Esophagus (tissue), 2 donors: ENCODE measurements around the gene KLK11. TPM values are rescaled to one million over a fixed set of nuclear protein-coding genes. Genes with fewer than 3 reads are reported as not detected.
A peak's percentile ranks its signal among the peaks of the same experiment; 100 is the strongest.
"Not testable (repeated sequence)": the region's sequence is repeated elsewhere in the genome, so short reads cannot be mapped to it uniquely, and the experiment has no call there.

ENCODE experiments used
- H3K27ac ChIP-seq, 2 donors: one replicate each; pipeline ENCODE4 v1.5.1; 2013; ENCODE audit warnings: low read depth in 2 of 2, mild to moderate bottlenecking in 2 of 2, inconsistent platforms in 1 of 2, low read length in 1 of 2, moderate library complexity in 1 of 2
- H3K27me3 ChIP-seq, 2 donors: one replicate each; pipeline ENCODE4 v1.6.1; 2013; ENCODE audit warnings: low read length in 2 of 2, control low read depth in 1 of 2, mild to moderate bottlenecking in 1 of 2; ENCODE audit not compliant: insufficient read depth in 2 of 2, control insufficient read depth in 1 of 2
- H3K36me3 ChIP-seq, 2 donors: one replicate each; pipeline ENCODE4 v1.6.1; 2013; ENCODE audit warnings: low read length in 1 of 2; ENCODE audit not compliant: control insufficient read depth in 2 of 2, insufficient read depth in 2 of 2
- H3K4me1 ChIP-seq, 2 donors: one replicate each; pipeline ENCODE4 v1.6.1; 2013; ENCODE audit warnings: low read length in 1 of 2; ENCODE audit not compliant: control insufficient read depth in 2 of 2, insufficient read depth in 2 of 2
- H3K4me3 ChIP-seq, 2 donors: one replicate each; pipeline ENCODE4 v1.5.1; 2013; ENCODE audit warnings: low read length in 2 of 2, mild to moderate bottlenecking in 2 of 2, low read depth in 1 of 2, moderate library complexity in 1 of 2
- H3K9me3 ChIP-seq, 2 donors: one replicate each; pipeline ENCODE4 v1.6.1; 2013; ENCODE audit warnings: mild to moderate bottlenecking in 2 of 2, low read depth in 1 of 2, low read length in 1 of 2, moderate library complexity in 1 of 2; ENCODE audit not compliant: control insufficient read depth in 2 of 2, insufficient read depth in 1 of 2
- WGBS, 2 donors: extraction: QIAGEN DNeasy Blood & Tissue Kit; methylation state at CpG; one replicate each; pipeline ENCODE4 v1.1.7; 2013; 5-methylcytosine and 5-hydroxymethylcytosine counted together
- polyA plus RNA-seq, 2 donors: library from polyadenylated mRNA; stranded (reverse); fragments of 200-250 nt; gene quantifications; one replicate each; pipeline ENCODE4 v1.2.3, GENCODE V29; 2013
- donor health status: healthy with polysubstance abuse.
- donor health status: Bipolar disorder and iron deficiency.

The KLK11 gene
- polyA plus RNA-seq, 2 donors, result 168 to 345 TPM

- Histone ChIP-seq H3K27ac (peak overlapping the region; percentile 78 to 91), H3K9me3 (no peaks in the 10 kb centered on the region), H3K4me1 (no peaks in the 10 kb centered on the region), H3K27me3 (no peaks in the 10 kb centered on the region), H3K4me3 (peak overlapping the region; percentile 53 to 61), H3K36me3 (no peaks in the 10 kb centered on the region)
- WGBS, 2 donors, result 24 to 30% methylated on average over 16 of the region's 16 CpGs
Measured at GRCh38 chr19:51000981-51001380, 25.4 kb downstream of the KLK11 start.

- Histone ChIP-seq H3K27me3 (no peaks in the 10 kb centered on the region), H3K9me3 (no peaks in the 10 kb centered on the region), H3K36me3 (no peaks in the 10 kb centered on the region), H3K4me1 (no peaks in the 10 kb centered on the region), H3K4me3 (peak overlapping the region; percentile 53 to 61), H3K27ac (peak overlapping the region in 1 of 2 donors; percentile 91)
- 77 to 79% methylated on average over 10 of the region's 10 CpGs for WGBS, 2 donors
Measured at GRCh38 chr19:51000426-51000825, 26.0 kb downstream of the KLK11 start.

GRCh38 chr19:50998686-50999085 lies 27.7 kb downstream of the KLK11 start:
- Histone ChIP-seq H3K27ac (peak overlapping the region in 1 of 2 donors; percentile 34), H3K9me3 (no peaks in the 10 kb centered on the region), H3K4me1 (no peaks in the 10 kb centered on the region), H3K36me3 (no peaks in the 10 kb centered on the region), H3K4me3 (no peak overlapping the region), H3K27me3 (no peaks in the 10 kb centered on the region)
- WGBS, 2 donors, result 61 to 70% methylated on average over 4 of the region's 4 CpGs

GRCh38 chr19:50998061-50998460 lies 28.4 kb downstream of the KLK11 start:
- no peak overlapping the region for H3K4me3 ChIP-seq
- H3K27ac ChIP-seq, result no peak overlapping the region
- 64 to 72% methylated on average over 5 of the region's 5 CpGs for WGBS, 2 donors
- H3K9me3 ChIP-seq, result no peaks in the 10 kb centered on the region
- H3K27me3 ChIP-seq, result no peaks in the 10 kb centered on the region
- no peaks in the 10 kb centered on the region for H3K36me3 ChIP-seq
- no peaks in the 10 kb centered on the region for H3K4me1 ChIP-seq

GRCh38 chr19:50994129-50994528 lies 32.3 kb downstream of the KLK11 start:
- no peaks in the 10 kb centered on the region for H3K27me3 ChIP-seq
- no peaks in the 10 kb centered on the region for H3K36me3 ChIP-seq
- WGBS, 2 donors, result 73 to 81% methylated on average over 2 of the region's 2 CpGs
- H3K4me1 ChIP-seq, result no peaks in the 10 kb centered on the region
- H3K9me3 ChIP-seq, result no peaks in the 10 kb centered on the region
- no peak overlapping the region for H3K4me3 ChIP-seq
- H3K27ac ChIP-seq, result no peak overlapping the region

- Histone ChIP-seq H3K36me3 (no peaks in the 10 kb centered on the region), H3K9me3 (no peaks in the 10 kb centered on the region), H3K4me1 (no peaks in the 10 kb centered on the region), H3K27ac (peak overlapping the region; percentile 30 to 44), H3K27me3 (no peaks in the 10 kb centered on the region), H3K4me3 (no peak overlapping the region)
- WGBS, 2 donors, result 37 to 48% methylated on average over 2 of the region's 2 CpGs
Measured at GRCh38 chr19:50992666-50993035, 33.8 kb downstream of the KLK11 start.

GRCh38 chr19:50984416-50984815 lies 42.0 kb downstream of the KLK11 start:
- H3K4me1 ChIP-seq, H3K36me3 ChIP-seq, H3K27ac ChIP-seq, H3K9me3 ChIP-seq, H3K4me3 ChIP-seq, H3K27me3 ChIP-seq: not testable (repeated sequence)
- 80 to 82% methylated on average over 14 of the region's 14 CpGs for WGBS, 2 donors

GRCh38 chr19:50983625-50984292 lies 42.7 kb downstream of the KLK11 start, which contains the start of gene KLK7:
KLK7 (minus strand) TSS chr19:50983917; CDS start chr19:50982399, 1,518 bp downstream.
- WGBS, 2 donors, result 11 to 14% methylated on average over 28 of the region's 28 CpGs
- Histone ChIP-seq H3K36me3 (no peaks in the 10 kb centered on the region), H3K4me3 (peak within 1 kb of the TSS; percentile 19 to 39), H3K27ac (peak within 1 kb of the TSS in 1 of 2 donors; percentile 36), H3K27me3 (no peaks in the 10 kb centered on the region), H3K4me1 (peaks cover 2 to 7% of the 10 kb centered on the region in 2 donors), H3K9me3 (no peaks in the 10 kb centered on the region)

- H3K9me3 ChIP-seq, result no peaks in the 10 kb centered on the region
- H3K4me1 ChIP-seq, result peaks cover 2 to 10% of the 10 kb centered on the region in 2 donors
- 77 to 86% methylated on average over 4 of the region's 4 CpGs for WGBS, 2 donors
- peak overlapping the region in 1 of 2 donors; percentile 25 for H3K4me3 ChIP-seq
- no peaks in the 10 kb centered on the region for H3K36me3 ChIP-seq
- H3K27ac ChIP-seq, result no peak overlapping the region
- no peaks in the 10 kb centered on the region for H3K27me3 ChIP-seq
Measured at GRCh38 chr19:50982186-50982585, 44.2 kb downstream of the KLK11 start.

GRCh38 chr19:50981587-50982146 lies 44.7 kb downstream of the KLK11 start:
- peak overlapping the region; percentile 10 to 25 for H3K4me3 ChIP-seq
- no peaks in the 10 kb centered on the region for H3K9me3 ChIP-seq
- H3K27me3 ChIP-seq, result no peaks in the 10 kb centered on the region
- H3K36me3 ChIP-seq, result no peaks in the 10 kb centered on the region
- peaks cover 2 to 10% of the 10 kb centered on the region in 2 donors for H3K4me1 ChIP-seq
- H3K27ac ChIP-seq, result no peak overlapping the region
- WGBS, 2 donors, result 47 to 71% methylated on average over 11 of the region's 11 CpGs
